Mammary microvascular endothelial cell (primary cell): ENCODE results near the gene CT47A1. TPM values are rescaled to one million over a fixed set of nuclear protein-coding genes. Genes with fewer than 3 reads are reported as not detected.

Source experiments
- total RNA-seq: library from RNA; depleted of rRNA; stranded (reverse); fragments of >200 nt; gene quantifications from 2 replicates; pipeline ENCODE4 v1.2.3, GENCODE V29; 2015

Gene CT47A1
- total RNA-seq, result not detected in 2 replicates

GRCh38 chrX:120985660-120986059 lies at the start of gene CT47A1:
TSS of gene CT47A1 (minus strand) at chrX:120985760. CDS start at chrX:120985529, 231 bp downstream.

GRCh38 chrX:120956500-120956899 lies 29.1 kb downstream of the CT47A1 start, which contains the start of gene CT47A7:
TSS of gene CT47A7 (minus strand) at chrX:120956600. CDS start at chrX:120956345, 255 bp downstream.

Other genes with a start within 250 kb of the CT47A1 start
- not detected in 2 replicates for gene CT47B1, start 109.9 kb downstream of the CT47A1 start, total RNA-seq
- not detected in 2 replicates for gene CT47A11, start 48.6 kb downstream of the CT47A1 start, total RNA-seq
- gene CT47A10, start 43.7 kb downstream of the CT47A1 start, total RNA-seq, result not detected in 2 replicates
- not detected in 2 replicates for gene CT47A9, start 38.9 kb downstream of the CT47A1 start, total RNA-seq
- gene CT47A8, start 34.0 kb downstream of the CT47A1 start, total RNA-seq, result not detected in 2 replicates
- not detected in 2 replicates for gene CT47A7, start 29.2 kb downstream of the CT47A1 start, total RNA-seq
- gene CT47A6, start 24.3 kb downstream of the CT47A1 start, total RNA-seq, result not detected in 2 replicates
- gene CT47A5, start 19.4 kb downstream of the CT47A1 start, total RNA-seq, result not detected in 2 replicates
- gene CT47A4, start 14.6 kb downstream of the CT47A1 start, total RNA-seq, result not detected in 2 replicates
- not detected in 2 replicates for gene CT47A3, start 9.7 kb downstream of the CT47A1 start, total RNA-seq
- not detected in 2 replicates for gene CT47A2, start 4.8 kb downstream of the CT47A1 start, total RNA-seq
- gene GLUD2, start 61.9 kb upstream of the CT47A1 start, total RNA-seq, result 2.4 and 3.2 TPM in 2 replicates